MM.1S (cell line): Measurements from ENCODE around the gene CPNE7.

Source experiments
- CTCF ChIP-seq: fragments of 300-600 bp; sonication (generic); IDR thresholded peaks from 2 replicates; pipeline ENCODE4 v1.5.1; 2016; ENCODE audit warnings: antibody characterized with exemption, low read length, mixed read lengths
- EZH2 ChIP-seq: fragments of 300-600 bp; sonication (generic); optimal IDR thresholded peaks from 2 replicates; pipeline ENCODE3; 2017; ENCODE audit warnings: low read depth, mild to moderate bottlenecking, antibody characterized with exemption, low read length, mixed read lengths
- EZH2phosphoT487 ChIP-seq: fragments of 300-600 bp; sonication (generic); IDR thresholded peaks from 2 replicates; pipeline ENCODE4 v1.6.1; 2018; ENCODE audit warnings: antibody characterized with exemption, low read length

- no peak for TF ChIP-seq EZH2
- no peak for TF ChIP-seq CTCF
- no peak for TF ChIP-seq EZH2phosphoT487
These were observed 29.8 kb downstream of the CPNE7 start for GRCh38 chr16:89605186-89605970.
